Gastrocnemius medialis (tissue), 4 donors: Measurements from ENCODE around the gene FUZ. TPM values are rescaled to one million over a fixed set of nuclear protein-coding genes. Genes with fewer than 3 reads are reported as not detected.

Source experiments
- ATAC-seq, 2 donors: fragments of 150-250 bp; one replicate each; pipeline ENCODE4 v1.9.1; 2016
- DNase-seq, 2 donors: peaks; one replicate each; pipeline ENCODE4 v3.0.0-alpha.2; 2019
- H3K27ac ChIP-seq, 4 donors: fragments of 200-600 bp; sonication (generic); 1 replicate in 1 of 4; 2 replicates in 3 of 4; pipeline ENCODE4 v1.5.1; 2016 to 2018; ENCODE audit warnings: mild to moderate bottlenecking in 2 of 4, moderate library complexity in 1 of 4
- H3K27me3 ChIP-seq, 3 donors: fragments of 200-600 bp; sonication (generic) in 2 of 3; 1 replicate in 1 of 3; 2 replicates in 2 of 3; pipeline versions ENCODE4 v1.5.1 to v1.6.0; 2016 to 2019; ENCODE audit warnings: mild to moderate bottlenecking in 1 of 3, moderate library complexity in 1 of 3
- H3K36me3 ChIP-seq, 2 donors: fragments of 200-600 bp; sonication (generic) in 1 of 2; one replicate each; pipeline ENCODE4 v1.5.1; 2017 to 2018
- H3K4me1 ChIP-seq, 2 donors: fragments of 200-600 bp; sonication (generic) in 1 of 2; one replicate each; pipeline ENCODE4 v1.5.1; 2016 to 2017; ENCODE audit warnings: mild to moderate bottlenecking in 2 of 2
- H3K4me3 ChIP-seq, 4 donors: fragments of 200-600 bp; sonication (generic) in 3 of 4; 1 replicate in 1 of 4; 2 replicates in 3 of 4; pipeline ENCODE4 v1.5.1; 2016 to 2019; ENCODE audit warnings: mild to moderate bottlenecking in 2 of 4
- H3K9me3 ChIP-seq, 3 donors: fragments of 200-600 bp; sonication (generic) in 2 of 3; 1 replicate in 1 of 3; 2 replicates in 2 of 3; pipeline ENCODE4 v1.5.1; 2016 to 2019
- POLR2A ChIP-seq, 2 donors: fragments of 450-650 bp; IDR thresholded peaks; one replicate each; pipeline ENCODE4 v1.6.1; 2017; ENCODE audit warnings: antibody characterized with exemption in 2 of 2, mild to moderate bottlenecking in 2 of 2, moderate library complexity in 2 of 2
- in situ Hi-C, 4 donors: fragments of 200-750 bp; cut with MboI; loops; one replicate each; pipeline versions ENCODE4 v1.15.0 to v1.8.0; 2017; ENCODE audit warnings: low sequenced_read_pairs in 4 of 4
- intact Hi-C: fragments of 100-400 bp; cut with DNase I; formaldehyde crosslinking; loops from one replicate; pipeline ENCODE4 v1.15.1; 2023; ENCODE audit warnings: low total_unique reads
- total RNA-seq, 4 donors: library from RNA; depleted of rRNA; stranded (reverse); fragments of >200 nt; gene quantifications; one replicate each; pipeline versions ENCODE4 v1.1.0 to v1.2.3, GENCODE V29; 2016
- TF ChIP-seq, protein P1 (sequence below), 5 experiments: fragments of 450-650 bp in 3 of 5; fragments of 200-600 bp in 2 of 5; sonication (generic) in 2 of 5; IDR thresholded peaks in 4 of 5; conservative IDR thresholded peaks in 1 of 5; 1 replicate in 4 of 5; 2 replicates in 1 of 5; pipeline ENCODE4 v1.5.1; 2016 to 2019; ENCODE audit warnings: antibody characterized with exemption in 5 of 5, mild to moderate bottlenecking in 3 of 5, moderate library complexity in 3 of 5

FUZ gene
- total RNA-seq, 4 donors from 2014 or later: 14.2 to 35.5 (median 26.0) TPM

DNA sequence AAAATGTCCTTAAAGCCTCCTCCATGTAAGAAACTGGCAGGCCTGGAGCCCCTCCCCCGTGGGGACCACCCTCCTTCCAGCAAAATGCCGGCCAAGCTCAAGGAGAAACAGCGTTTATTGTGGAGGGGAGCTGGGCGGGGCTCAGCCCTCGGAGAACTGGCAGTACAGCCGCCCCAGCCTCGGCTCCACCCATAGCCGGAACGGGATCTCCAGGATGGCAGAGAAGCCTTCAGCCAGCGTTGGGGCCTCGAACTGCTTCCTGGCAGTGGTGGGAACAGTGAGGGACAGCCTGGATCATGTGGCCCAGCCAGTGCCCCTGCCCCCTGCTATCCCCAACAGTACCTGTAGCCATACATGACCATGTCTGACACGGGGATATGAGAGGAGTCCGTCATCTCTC, 48.0 kb upstream of the FUZ start:
- DNase-seq: peak in 1 of 2 donors; percentile 54
- H3K27me3 ChIP-seq: no peaks in the 10 kb centered on the region
- peak overlapping the region in 3 of 4 donors; percentile 69 to 74 (median 73) for H3K27ac ChIP-seq
- intact Hi-C loops: no loop called here
- peaks cover 0 to 52% of the 10 kb centered on the region in 2 donors for H3K36me3 ChIP-seq
- TF ChIP-seq, protein P1, sequence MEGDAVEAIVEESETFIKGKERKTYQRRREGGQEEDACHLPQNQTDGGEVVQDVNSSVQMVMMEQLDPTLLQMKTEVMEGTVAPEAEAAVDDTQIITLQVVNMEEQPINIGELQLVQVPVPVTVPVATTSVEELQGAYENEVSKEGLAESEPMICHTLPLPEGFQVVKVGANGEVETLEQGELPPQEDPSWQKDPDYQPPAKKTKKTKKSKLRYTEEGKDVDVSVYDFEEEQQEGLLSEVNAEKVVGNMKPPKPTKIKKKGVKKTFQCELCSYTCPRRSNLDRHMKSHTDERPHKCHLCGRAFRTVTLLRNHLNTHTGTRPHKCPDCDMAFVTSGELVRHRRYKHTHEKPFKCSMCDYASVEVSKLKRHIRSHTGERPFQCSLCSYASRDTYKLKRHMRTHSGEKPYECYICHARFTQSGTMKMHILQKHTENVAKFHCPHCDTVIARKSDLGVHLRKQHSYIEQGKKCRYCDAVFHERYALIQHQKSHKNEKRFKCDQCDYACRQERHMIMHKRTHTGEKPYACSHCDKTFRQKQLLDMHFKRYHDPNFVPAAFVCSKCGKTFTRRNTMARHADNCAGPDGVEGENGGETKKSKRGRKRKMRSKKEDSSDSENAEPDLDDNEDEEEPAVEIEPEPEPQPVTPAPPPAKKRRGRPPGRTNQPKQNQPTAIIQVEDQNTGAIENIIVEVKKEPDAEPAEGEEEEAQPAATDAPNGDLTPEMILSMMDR (IDR thresholded peaks at IDR 0.05 in 4 of 5, conservative IDR thresholded peaks at IDR 0.05 in 1 of 5): no peak
- no peak for TF ChIP-seq POLR2A (IDR thresholded peaks at IDR 0.05)
- H3K4me1 ChIP-seq: peaks cover 11 to 12% of the 10 kb centered on the region in 2 donors
- peak in 1 of 2 donors; percentile 31 for ATAC-seq
- in situ Hi-C loops: no loop called here
- H3K9me3 ChIP-seq: no peaks in the 10 kb centered on the region
- no peak overlapping the region for H3K4me3 ChIP-seq

DNA sequence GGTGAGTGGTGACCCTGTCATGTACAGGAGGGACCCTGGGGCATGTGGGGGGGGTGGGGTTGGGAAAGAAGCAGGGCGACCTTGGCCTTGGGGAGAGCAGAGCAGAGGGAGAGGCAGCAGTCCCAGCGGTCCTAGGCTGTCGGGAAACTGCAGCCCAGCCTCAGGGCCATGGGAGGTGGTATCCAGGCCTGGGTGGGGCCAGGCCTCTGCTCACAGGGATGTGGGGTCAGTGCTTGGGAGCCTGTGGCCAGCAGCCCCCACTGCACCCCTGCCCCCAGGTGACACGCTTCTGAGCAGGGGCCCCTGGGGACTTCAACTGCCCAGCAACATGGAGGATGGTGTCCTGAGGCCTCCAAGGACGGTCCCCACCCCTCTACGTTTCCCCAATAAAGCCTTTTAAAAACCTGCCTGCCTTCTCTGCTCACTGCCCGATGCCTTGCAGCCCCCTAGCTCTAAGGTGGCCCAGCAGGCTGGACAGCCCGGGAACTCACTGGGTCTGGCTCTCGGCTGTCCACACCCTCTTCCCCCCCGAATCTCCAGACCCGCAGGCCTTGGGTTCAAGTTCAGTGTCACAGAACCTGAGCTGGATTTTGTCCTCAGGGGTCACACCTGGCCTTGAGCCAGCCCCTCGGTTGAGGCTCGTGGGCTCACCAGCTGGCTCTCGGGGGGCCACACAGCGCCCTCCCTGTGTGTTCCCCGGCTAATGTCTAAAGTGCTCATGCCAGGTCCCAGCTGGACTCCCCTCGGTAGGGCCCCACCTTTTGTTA, 47.4 kb upstream of the FUZ start:
- intact Hi-C loops: no loop called here
- no peaks in the 10 kb centered on the region for H3K27me3 ChIP-seq

GRCh38 chr19:49859682-49860335, 46.7 kb upstream of the FUZ start:
- ATAC-seq: no peak
- peaks cover 0 to 57% of the 10 kb centered on the region in 2 donors for H3K36me3 ChIP-seq
- peaks cover 0 to under 1% of the 10 kb centered on the region in 2 donors for H3K4me1 ChIP-seq
- peak overlapping the region in 2 of 4 donors; percentile 29 to 73 for H3K27ac ChIP-seq
- intact Hi-C loops (no loop called here), in situ Hi-C loops (no loop called here)
- no peak for DNase-seq
- no peaks in the 10 kb centered on the region for H3K27me3 ChIP-seq
- TF ChIP-seq, protein P1 (IDR thresholded peaks at IDR 0.05 in 4 of 5, conservative IDR thresholded peaks at IDR 0.05 in 1 of 5): no peak
- no peaks in the 10 kb centered on the region for H3K9me3 ChIP-seq
- no peak overlapping the region for H3K4me3 ChIP-seq

More for the DNA sequence above, 47.4 kb upstream of the FUZ start:
- Histone ChIP-seq H3K9me3 (no peaks in the 10 kb centered on the region), H3K4me3 (no peak overlapping the region), H3K4me1 (peaks cover 6% of the 10 kb centered on the region in 2 donors), H3K27ac (peak overlapping the region in 3 of 4 donors; percentile 69 to 74 (median 73)), H3K36me3 (peaks cover 0 to 52% of the 10 kb centered on the region in 2 donors)
- TF ChIP-seq, protein P1 (IDR thresholded peaks at IDR 0.05 in 4 of 5, conservative IDR thresholded peaks at IDR 0.05 in 1 of 5): no peak
- no peak for TF ChIP-seq POLR2A (IDR thresholded peaks at IDR 0.05)
- ATAC-seq (no peak), DNase-seq (no peak)
- in situ Hi-C loops: no loop called here

- Histone ChIP-seq H3K4me3 (no peak overlapping the region), H3K36me3 (peaks cover 0 to 57% of the 10 kb centered on the region in 2 donors), H3K4me1 (peaks cover under 1 to 8% of the 10 kb centered on the region in 2 donors), H3K9me3 (no peaks in the 10 kb centered on the region), H3K27ac (peak overlapping the region; percentile 5 to 57 (median 50)), H3K27me3 (no peaks in the 10 kb centered on the region)
- TF ChIP-seq POLR2A (IDR thresholded peaks at IDR 0.05): no peak
- TF ChIP-seq, protein P1 (IDR thresholded peaks at IDR 0.05 in 4 of 5, conservative IDR thresholded peaks at IDR 0.05 in 1 of 5): no peak
- in situ Hi-C loops: no loop called here
- DNase-seq (no peak), ATAC-seq (no peak)
- intact Hi-C loops: no loop called here
Measured at GRCh38 chr19:49858088-49858985, 45.2 kb upstream of the FUZ start.
